Subcutaneous abdominal adipose tissue (tissue), 5 donors: ENCODE measurements around the gene GAR1.

Experiments used
- H3K27ac ChIP-seq: one replicate; pipeline ENCODE4 v1.7.0; 2013; ENCODE audit warnings: low read depth, mild to moderate bottlenecking, inconsistent platforms, low read length, moderate library complexity
- H3K27me3 ChIP-seq, 5 donors: one replicate each; pipeline ENCODE4 v1.7.0; 2013; ENCODE audit warnings: low read length in 5 of 5, inconsistent platforms in 1 of 5; ENCODE audit not compliant: control insufficient read depth in 5 of 5, insufficient read depth in 4 of 5
- H3K36me3 ChIP-seq, 5 donors: one replicate each; pipeline ENCODE4 v1.7.0; 2013; ENCODE audit warnings: low read length in 5 of 5; ENCODE audit not compliant: control insufficient read depth in 5 of 5, insufficient read depth in 5 of 5
- H3K4me1 ChIP-seq, 5 donors: one replicate each; pipeline ENCODE4 v1.7.0; 2013; ENCODE audit warnings: low read length in 5 of 5, mild to moderate bottlenecking in 3 of 5, moderate library complexity in 1 of 5; ENCODE audit not compliant: control insufficient read depth in 5 of 5, insufficient read depth in 5 of 5
- H3K4me3 ChIP-seq, 5 donors: one replicate each; pipeline ENCODE4 v1.7.0; 2013; ENCODE audit warnings: low read length in 5 of 5, low read depth in 1 of 5
- H3K9ac ChIP-seq, 5 donors: one replicate each; pipeline ENCODE4 v1.7.0; 2013; ENCODE audit warnings: low read length in 5 of 5, mild to moderate bottlenecking in 4 of 5, moderate library complexity in 3 of 5
- H3K9me3 ChIP-seq, 5 donors: one replicate each; pipeline ENCODE4 v1.7.0; 2013; ENCODE audit warnings: low read length in 5 of 5; ENCODE audit not compliant: control insufficient read depth in 5 of 5
- donor health status: healthy.
- donor health status: healthy.
- donor health status: healthy.
- donor health status: healthy.
- donor health status: healthy.

GAR1 gene

DNA sequence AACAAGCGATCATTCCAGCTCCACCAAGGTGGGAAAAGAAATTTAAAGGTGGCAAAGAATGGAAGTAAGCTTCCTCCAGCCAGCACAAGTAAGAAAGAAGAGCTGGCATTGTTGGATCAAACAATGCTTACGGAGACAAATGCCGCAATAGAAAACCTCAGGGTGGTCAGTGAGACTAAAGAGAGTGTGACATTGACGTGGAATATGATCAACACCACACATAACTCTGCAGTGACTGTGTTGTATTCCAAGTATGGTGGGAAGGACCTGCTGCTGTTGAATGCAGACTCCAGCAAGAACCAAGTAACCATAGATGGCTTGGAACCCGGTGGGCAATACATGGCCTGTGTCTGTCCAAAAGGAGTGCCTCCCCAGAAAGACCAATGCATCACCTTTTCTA lies 54.5 kb downstream of the GAR1 start:
- Histone ChIP-seq H3K9ac (no peak overlapping the region), H3K9me3 (no peaks in the 10 kb centered on the region), H3K27me3 (no peaks in the 10 kb centered on the region), H3K27ac (no peak overlapping the region), H3K4me1 (no peaks in the 10 kb centered on the region), H3K4me3 (no peak overlapping the region), H3K36me3 (peaks cover 0 to 8% (median 0%) of the 10 kb centered on the region in 5 donors)

DNA sequence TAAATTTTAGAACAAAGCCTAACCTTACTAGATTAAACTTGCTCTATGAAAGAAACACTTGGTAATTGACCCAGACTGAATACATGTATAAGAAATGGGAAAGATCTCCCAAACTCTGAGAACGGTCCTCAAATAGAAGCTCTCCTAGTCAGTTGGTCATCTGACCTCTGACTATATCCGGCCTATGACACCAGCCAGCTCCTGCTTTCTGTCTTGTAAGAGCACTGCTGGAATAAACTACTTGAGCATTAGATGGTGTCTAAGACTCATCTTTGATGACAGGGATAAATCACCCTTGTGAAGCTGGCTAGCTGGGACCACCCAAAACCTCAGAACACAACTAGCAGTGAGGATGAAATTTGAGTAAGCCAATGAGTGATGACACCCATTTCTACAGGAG lies 56.5 kb downstream of the GAR1 start:
- peaks cover 0 to 8% (median 0%) of the 10 kb centered on the region in 5 donors for H3K36me3 ChIP-seq
- H3K27ac ChIP-seq, result no peak overlapping the region
- no peaks in the 10 kb centered on the region for H3K9me3 ChIP-seq
- H3K4me1 ChIP-seq, result no peaks in the 10 kb centered on the region
- no peaks in the 10 kb centered on the region for H3K27me3 ChIP-seq
- no peak overlapping the region for H3K4me3 ChIP-seq
- H3K9ac ChIP-seq, result no peak overlapping the region

DNA sequence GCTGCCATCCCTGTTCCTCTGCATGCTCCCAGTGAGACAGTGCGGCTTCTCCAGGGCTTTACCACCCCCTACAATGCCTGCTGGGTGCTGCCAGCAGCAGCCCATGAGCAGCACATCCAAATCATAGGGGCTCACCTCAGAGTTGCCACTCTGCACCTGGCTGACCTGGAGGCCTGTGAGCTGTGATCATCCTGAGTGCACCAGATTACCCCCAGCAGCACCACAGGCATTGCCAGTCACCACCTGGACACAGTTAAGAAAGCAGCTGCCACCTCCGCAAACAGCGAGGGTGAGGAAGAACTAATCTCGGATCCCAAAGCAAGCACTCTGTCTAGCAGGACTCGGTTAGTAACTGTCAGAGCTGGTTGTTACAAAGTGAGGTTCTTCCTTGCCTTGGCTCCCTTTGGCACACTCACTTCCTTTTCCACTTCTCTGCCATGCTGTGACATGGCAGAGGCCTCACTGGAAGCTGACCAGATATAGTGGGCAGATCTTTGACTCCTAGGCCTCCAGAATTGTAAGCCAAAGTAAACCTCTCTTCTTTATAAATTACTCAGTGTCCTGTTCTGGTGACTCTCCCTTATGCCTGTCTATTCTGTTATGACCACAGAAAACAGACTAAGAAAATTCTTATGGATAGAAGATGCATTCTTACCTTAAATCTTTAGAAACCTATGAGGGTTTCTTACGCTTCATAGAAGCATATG lies 57.5 kb downstream of the GAR1 start:
- Histone ChIP-seq H3K36me3 (peaks cover 0 to 8% (median 0%) of the 10 kb centered on the region in 5 donors), H3K9ac (no peak overlapping the region), H3K9me3 (no peaks in the 10 kb centered on the region), H3K27ac (no peak overlapping the region), H3K4me1 (no peaks in the 10 kb centered on the region), H3K4me3 (no peak overlapping the region), H3K27me3 (no peaks in the 10 kb centered on the region)

DNA sequence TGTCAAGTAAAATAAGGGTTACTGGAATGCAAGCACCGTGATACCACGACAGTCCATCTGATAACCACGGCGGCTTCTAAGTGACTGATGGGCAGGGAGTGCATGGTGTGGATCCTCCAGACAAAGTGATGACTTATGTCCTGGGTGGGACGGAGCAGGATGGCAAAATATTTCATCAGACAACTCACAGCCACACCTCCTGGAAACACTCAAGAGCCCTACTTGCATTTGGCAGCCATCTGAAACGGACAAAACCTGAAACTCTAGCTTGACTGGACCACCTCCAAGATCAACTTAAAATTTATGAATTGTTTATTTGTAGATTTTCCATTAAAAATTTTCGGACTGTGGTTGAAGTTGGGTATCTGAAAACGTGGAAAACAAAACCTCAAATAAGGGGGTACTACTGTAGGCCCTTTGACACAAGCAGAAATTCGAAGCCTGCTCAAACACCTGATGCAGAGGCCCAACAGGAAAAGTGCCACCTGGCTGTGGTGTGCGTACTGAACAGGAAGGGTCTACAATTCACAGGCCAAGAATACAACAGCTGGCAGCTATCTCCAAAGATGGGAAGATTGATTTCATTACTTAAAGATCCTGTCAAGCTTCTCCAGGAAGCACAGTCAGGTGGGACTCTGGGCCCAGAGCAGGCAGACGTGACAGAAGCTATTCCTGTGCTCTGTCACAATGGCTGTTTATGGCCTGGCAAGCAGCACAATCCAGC lies 58.4 kb downstream of the GAR1 start:
- Histone ChIP-seq H3K27ac (no peak overlapping the region), H3K4me1 (no peaks in the 10 kb centered on the region), H3K27me3 (peaks cover 0 to under 1% (median 0%) of the 10 kb centered on the region in 5 donors), H3K9me3 (no peaks in the 10 kb centered on the region), H3K36me3 (peaks cover 0 to 8% (median 0%) of the 10 kb centered on the region in 5 donors), H3K9ac (no peak overlapping the region), H3K4me3 (no peak overlapping the region)
